NCI-H2196 (cell line): ENCODE data around the gene TRAK2.
A peak's percentile ranks its signal among the peaks of the same experiment; 100 is the strongest.
"Not testable (repeated sequence)": the region's sequence is repeated elsewhere in the genome, so short reads cannot be mapped to it uniquely, and the experiment has no call there.

Experiments
- DNase-seq: peaks from one replicate; lab custom pipeline; 2025; ENCODE audit not compliant: unreplicated experiment; lab: John Stamatoyannopoulos, UW

TRAK2 gene

DNA sequence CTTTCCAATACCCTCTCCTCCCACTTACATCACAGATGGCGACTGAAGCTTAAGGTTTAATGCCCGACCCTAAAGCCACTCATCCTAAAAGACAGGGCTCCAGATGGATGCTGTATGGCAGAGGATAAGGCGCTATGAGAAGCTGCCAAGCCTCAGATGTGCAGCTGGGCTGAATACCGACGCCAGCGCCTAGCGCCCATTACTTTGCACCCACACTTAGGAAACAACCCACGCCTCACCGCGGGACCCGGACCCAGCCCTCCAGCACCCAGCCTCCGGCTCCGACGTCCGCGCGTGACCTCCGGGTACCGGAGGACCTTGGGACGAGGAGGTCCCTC is 335 bp downstream of the TRAK2 start:
- no peak for DNase-seq

- no peak for DNase-seq
Observed at GRCh38 chr2:201448701-201449100, 2.6 kb downstream of the TRAK2 start.

DNA sequence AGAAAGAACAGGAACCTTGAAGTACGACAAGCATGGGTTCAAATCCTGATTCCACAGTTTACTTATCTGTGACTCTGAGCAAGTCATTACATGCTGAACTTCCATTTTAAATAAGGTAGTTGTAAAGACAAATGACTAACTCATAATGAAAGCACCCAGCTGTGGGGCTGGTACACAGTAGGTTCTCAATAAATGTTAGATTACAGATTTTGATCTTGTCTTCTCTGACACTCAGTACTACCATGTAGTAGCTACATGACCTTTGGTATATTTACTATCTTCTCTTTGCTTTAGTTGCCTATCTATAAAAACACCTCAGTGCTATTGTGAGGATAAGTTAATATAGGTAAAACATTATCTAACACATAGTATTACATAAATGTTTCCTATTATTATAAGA is 3.2 kb downstream of the TRAK2 start:
- no peak for DNase-seq

DNA sequence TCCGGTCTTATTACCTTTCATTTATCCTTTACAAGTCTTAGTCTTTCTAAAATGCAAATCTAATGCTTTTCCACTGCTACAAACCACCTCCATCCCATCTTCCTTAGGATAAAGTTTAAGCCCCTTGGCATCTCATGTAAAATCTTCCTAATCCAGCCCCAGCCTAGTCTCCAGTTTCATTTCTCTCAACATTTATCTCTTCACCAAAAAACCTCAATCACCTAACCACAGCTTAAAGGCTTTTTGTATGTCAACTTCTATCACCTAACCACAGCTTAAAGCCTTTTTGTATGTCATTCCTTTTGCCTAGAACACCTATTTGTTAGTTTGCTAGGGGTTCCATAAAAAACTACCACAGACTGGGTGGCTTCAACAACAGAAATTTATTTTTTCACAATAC is 4.2 kb downstream of the TRAK2 start:
- DNase-seq, result no peak

DNA sequence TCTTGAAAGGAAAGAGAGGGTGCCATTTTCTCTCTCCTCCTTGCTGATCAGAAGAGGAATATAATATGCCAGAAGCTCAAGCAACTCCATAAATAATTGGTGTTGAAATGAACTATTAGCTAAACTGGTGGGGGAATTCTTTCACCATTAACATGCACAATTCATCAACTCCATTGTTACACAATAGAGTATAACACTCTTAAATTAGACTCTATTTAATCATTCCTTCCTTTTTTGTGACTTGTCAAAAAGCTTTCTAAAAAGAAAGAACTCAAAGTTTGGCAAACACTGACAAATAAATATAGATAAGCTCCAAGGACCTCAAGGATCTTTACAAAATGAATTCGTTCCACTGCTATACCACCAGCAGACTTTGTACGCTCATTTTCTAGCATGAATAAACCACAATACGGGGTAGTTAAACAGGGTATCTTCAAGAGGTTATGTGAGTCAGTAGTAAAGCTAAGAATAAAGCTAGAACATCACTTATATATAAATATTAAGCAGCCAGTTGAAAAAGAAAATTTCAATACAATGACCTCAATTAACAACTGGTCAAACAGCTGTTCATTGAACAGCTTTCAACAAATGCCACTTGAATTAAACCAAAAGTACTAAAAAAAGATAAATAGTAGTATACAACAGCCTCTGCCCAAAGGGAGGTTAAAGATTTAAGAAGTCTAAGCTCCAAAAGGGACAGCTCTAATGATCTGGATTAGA is 6.4 kb downstream of the TRAK2 start:
- DNase-seq, result no peak

DNA sequence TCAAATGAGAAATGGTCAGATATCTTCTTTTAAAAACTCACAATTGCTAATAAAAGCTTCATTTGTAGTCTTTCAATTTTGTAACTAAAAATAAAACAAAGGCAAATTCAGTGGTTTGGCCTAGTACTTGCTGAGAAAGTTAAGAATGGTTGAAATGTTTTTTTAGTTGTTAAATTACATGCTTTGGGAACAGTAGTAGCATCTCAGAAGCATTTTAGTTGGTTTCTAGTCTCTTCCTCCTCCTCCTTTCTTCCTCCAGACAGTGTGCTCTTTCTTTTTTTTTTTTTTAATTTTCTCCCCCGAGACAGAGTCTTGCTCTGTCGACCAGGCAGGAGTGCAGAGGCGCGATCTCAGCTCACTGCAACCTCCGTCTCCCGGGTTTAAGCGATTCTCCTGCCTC is 9.8 kb downstream of the TRAK2 start:
- DNase-seq, result no peak

DNA sequence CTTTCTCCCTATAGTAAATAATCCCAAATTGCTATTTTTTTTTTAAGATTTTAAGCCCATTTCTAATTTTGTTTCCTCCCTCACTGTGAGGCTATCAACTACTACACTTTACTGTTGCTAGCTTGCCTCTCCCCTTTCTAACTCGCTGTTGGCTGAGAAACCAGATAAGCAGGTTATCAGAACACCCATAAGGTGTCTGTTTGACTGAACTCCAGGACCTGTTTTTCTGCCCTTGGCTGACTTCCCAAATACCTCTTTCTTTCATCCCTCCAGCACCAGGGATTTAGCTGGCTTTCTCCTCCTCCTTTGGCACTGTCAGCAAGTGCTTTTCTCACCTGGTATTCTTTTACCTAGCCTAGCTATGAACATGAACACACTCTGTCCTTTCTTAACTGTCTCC is 11.1 kb downstream of the TRAK2 start:
- peak; percentile 94 for DNase-seq

- not testable (repeated sequence) for DNase-seq
Observed at GRCh38 chr2:201439336-201439922, 11.8 kb downstream of the TRAK2 start.

DNA sequence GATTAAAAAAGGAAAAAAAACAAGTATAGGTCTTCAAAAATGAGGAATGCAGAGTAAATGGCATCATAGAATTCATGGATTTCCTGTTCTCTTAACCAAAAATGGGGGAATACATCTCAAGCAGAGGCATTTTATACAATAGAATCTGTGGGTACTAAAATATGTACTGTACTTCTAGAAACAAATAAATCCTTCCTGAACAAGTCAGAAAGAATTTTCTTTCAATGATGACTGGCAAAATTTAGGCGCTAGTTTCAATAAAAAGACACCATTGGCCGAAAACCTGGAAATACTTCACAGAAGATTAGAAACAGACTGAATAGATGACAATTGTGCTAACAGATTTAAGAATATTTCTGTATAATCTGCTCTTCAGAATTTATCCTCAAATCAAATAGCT is 15.1 kb downstream of the TRAK2 start:
- no peak for DNase-seq

DNA sequence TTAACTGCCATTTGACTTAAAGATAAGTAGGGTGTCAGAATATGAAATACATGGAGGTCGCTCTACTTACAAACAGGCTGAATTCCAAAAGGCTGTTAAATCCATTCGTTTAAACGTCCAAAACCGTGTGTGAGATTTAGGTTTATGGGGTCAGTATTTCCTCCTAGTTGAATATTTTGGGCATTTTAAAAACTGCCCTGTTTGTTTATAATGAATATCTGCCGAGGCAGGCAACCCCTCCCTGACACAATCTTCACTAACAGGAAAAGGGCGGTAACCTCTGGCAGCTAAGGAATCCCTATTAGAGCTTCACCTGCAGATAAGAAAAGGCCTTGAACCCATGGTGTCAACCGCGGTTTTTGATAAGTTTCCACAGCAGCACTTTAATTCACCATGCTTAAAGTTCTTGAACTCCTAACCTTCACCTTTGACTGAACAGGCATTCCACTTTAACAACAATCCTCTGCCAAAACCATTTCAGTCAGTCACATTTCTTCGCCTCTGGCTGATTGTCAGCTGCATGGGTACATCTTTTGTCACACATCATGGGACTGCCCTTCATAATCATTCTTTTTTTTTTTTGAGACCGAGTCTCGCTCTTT is 17.8 kb downstream of the TRAK2 start:
- DNase-seq, result no peak

DNA sequence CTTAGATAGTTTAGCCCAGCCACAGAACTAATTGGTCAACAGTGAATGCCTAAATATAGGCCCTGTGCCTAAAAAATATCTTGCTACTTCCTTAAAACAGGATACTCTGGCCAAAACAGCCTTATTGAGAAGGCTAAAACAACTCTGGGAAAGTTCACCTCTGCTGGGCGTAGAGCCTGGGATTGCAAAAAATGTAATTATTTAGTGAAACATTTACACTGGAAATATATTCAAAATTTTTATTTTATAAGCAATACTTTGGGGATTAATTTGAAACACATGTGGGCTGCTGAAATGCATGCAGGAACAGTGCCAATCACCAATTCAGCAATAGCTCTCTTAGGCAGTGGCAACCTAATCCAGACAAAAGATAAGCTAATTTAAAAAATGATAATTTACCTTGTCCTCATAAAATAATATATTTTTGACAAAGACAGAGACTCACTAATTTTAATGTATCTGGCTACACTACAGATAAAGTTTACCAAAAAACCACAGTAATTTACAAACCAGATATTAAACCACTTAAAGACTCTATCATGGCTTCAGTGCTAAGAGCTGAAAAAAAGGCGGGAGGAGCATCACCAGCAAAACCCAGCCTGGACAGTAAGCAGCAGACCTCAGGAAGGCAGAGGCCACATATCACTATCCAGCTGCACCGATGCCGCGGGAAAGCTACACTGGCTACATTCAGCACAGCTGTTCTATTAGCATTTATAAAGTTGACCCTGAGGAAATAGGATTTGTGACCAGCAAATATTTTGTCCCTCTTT is 18.5 kb downstream of the TRAK2 start:
- no peak for DNase-seq

- DNase-seq, result no peak
Observed at GRCh38 chr2:201432038-201432620, 19.1 kb downstream of the TRAK2 start.

DNA sequence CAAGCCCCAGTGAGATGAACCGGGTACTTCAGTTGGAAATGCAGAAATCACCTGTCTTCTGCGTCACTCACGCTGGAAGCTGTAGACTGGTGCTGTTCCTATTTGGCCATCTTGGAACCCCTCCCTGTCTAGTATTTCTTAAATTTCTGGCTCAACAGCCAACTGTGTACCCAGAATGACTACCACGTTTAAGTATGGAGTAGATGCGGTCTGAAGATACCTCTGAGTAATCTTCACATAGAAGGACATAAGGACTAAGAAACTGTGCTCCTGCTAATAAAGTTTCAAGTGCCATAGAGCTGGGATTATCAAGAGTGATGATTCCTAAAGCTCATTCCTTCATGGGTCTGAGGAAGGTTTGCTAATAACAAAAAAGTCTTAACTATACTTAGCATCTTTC is 20.4 kb downstream of the TRAK2 start:
- DNase-seq, result no peak

- not testable (repeated sequence) for DNase-seq
Observed at GRCh38 chr2:201430322-201430721, 20.9 kb downstream of the TRAK2 start.

GRCh38 chr2:201429835-201430234 is 21.4 kb downstream of the TRAK2 start:
- not testable (repeated sequence) for DNase-seq

DNA sequence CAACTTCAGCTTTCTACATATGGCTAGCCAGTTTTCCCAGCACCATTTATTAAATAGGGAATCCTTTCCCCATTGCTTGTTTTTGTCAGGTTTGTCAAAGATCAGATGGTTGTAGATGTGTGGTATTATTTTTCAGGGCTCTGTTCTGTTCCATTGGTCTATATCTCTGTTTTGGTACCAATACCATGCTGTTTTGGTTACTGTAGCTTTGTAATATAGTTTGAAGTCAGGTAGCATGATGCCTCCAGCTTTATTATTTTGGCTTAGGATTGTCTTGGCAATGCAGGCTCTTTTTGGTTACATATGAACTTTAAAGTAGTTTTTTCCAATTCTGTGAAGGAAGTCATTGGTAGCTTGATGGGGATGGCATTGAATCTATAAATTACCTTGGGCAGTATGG is 22.9 kb downstream of the TRAK2 start:
- DNase-seq, result not testable (repeated sequence)

DNA sequence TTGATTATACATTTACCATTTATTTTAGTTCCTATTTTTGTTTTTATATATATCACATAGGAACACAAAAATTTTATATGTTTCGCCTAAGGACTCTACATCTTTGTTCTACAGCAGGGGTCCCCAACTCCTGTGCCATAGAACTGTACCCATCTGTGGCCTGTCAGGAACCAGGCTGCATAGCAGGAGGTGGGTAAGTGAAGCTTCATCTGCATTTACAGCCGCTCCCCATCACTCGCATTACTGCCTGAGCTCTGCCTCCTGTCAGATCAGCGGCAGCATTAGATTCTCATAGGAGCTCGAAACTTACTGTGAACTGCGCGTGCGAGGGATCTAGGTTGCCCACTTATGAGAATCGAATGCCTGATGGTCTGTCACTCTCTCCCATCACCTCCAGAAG is 25.3 kb downstream of the TRAK2 start:
- DNase-seq, result no peak

DNA sequence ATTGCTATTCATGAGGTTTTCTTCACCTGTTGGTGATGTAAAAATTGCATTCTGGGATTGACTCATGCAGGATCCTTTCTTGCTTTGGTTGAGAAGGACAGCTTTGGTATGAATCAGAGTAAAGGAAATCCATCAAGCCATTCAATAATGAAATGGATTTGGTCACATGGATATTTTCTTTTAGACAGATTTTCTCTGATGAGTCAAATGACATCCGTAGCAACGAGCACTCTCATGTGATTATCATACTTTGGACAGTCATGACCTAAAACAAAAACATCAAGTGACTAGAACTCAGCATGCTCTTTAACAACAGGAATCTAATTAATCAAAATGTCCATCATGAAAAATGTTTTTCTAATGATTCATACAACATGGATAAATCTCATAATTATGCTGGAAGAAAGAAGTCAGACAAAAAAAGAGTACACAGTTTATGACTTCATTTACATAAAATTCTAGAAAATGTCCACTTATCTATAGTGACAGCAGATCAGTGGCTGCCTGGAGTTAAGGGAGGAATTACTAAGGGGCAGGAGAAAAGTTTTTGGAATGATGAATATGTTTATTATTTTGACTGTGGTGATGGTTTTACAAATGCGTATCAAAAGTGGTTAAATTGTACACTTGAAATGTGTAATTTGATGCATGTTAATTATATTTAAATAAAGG is 30.7 kb downstream of the TRAK2 start:
- no peak for DNase-seq

DNA sequence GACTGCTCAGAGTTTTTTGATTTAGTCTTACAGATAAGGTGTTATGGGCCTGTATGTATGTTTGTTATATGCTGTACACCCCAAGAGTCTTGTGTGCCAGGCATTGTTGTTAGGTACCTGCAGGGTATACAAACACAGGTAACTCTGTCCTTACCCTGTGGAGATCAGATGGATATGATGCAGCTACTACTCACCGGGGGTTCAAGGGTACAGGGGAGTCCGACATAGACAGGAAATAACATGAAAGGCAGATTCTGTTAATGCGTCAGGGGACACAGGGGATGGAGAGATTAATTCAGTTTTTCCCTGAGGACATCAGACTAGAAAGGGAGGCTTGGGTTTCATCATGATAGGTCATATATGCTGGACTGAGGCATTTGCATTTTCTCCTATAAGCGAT is 31.3 kb downstream of the TRAK2 start:
- no peak for DNase-seq

DNA sequence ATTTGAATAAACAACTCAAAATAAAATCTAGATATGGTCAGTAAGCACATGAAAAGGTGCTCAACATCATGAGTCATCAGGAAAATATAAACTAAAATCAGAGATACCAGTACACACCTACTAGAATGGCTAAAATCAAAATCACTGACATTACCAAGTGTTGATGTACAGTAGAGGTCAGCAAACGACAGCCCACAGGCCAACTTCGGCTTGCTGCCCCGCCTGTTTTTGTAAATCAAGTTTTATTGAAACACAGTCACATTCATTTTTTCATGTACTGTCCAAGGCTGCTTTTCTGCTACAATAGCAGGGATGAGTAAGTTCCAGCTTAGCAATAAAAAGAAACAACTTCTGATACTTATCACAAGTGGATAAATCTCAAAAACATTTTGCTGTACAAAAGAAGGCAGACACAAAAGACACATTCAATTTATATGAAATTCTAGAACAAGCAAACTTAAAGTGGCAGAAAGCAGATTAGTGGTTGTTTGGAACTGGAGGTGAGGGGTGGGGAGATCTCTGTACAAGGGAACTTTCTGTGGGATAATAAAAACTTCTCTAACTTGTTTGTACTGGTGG is 32.1 kb downstream of the TRAK2 start:
- no peak for DNase-seq

- no peak for DNase-seq
Observed at GRCh38 chr2:201415149-201415548, 36.1 kb downstream of the TRAK2 start.
